ENCODE measurements around the gene STIM1.
"Not testable (repeated sequence)": the region's sequence is repeated elsewhere in the genome, so short reads cannot be mapped to it uniquely, and the experiment has no call there.

The STIM1 gene

GRCh38 chr11:3885855-3886254 lies 30.4 kb downstream of the STIM1 start:
- DNase-seq (ENCODE audit: low read depth) = peak; percentile 54

GRCh38 chr11:3886985-3887384 lies 31.5 kb downstream of the STIM1 start:
- DNase-seq (ENCODE audit: low read depth) = no peak

DNA sequence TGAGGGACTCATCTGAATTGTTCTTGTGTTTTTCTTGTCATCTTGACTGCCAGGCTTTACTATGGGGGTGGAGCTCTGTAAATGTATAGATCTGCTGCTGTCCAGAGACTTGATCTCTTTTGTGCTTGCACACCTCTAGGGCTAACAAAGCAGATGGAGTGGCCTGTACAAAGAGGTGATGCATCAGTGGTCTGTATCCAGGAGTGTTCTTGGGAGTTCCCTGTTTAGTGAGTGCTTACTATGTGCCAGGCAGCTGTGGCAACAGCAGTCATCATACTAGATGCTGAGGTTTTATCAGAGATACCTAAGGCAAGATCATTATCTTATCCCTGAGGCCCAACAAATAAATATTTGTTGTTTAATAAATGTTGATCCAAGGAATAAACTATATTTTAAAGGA lies 33.4 kb downstream of the STIM1 start:
- DNase-seq (ENCODE audit: low read depth) = no peak

DNA sequence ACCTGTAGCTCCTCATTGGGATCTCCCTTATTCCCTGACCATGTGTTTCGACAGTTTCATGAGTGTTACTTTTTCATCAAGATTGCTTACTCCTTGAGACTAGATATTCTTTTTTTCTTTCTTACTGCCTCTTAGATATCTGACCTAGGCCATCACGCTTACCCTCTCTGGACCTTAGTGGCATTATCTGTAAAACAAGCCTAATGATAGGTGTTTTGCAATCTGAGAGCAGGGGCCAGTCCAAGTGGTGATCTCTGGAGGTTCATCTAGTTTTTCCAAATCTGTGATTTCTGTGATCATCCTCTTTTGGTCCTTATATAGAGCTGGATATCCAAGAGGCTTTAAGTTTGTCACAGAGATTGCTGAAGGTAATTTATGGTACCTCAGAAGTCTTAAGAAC lies 34.5 kb downstream of the STIM1 start:
- DNase-seq (ENCODE audit: low read depth) = no peak

GRCh38 chr11:3890806-3891205 lies 35.3 kb downstream of the STIM1 start:
- no peak for DNase-seq (ENCODE audit: low read depth)

DNA sequence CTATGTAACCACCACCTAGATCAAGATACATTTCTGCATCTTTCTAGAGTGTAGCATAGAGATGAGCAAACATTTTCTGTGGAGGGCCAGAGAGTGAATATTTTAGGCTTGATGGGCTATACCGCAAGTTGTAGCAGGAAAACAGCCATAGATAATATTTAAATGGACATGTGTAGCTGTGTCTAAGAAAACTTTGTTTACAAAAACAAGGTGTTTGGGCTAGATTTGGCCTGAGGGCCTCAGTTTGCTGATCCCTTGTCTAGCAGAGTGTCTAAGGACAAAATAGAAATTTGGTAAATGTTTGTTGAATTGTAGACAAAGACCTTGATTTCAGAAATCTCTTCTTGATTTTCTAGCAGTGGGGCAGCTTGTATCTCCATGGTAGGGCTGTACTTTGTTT lies 36.3 kb downstream of the STIM1 start:
- no peak for DNase-seq (ENCODE audit: low read depth)

GRCh38 chr11:3892156-3892555 lies 36.7 kb downstream of the STIM1 start:
- DNase-seq (ENCODE audit: low read depth) = no peak

- DNase-seq (ENCODE audit: low read depth) = no peak
Measured at GRCh38 chr11:3893311-3893710, 37.8 kb downstream of the STIM1 start.

DNA sequence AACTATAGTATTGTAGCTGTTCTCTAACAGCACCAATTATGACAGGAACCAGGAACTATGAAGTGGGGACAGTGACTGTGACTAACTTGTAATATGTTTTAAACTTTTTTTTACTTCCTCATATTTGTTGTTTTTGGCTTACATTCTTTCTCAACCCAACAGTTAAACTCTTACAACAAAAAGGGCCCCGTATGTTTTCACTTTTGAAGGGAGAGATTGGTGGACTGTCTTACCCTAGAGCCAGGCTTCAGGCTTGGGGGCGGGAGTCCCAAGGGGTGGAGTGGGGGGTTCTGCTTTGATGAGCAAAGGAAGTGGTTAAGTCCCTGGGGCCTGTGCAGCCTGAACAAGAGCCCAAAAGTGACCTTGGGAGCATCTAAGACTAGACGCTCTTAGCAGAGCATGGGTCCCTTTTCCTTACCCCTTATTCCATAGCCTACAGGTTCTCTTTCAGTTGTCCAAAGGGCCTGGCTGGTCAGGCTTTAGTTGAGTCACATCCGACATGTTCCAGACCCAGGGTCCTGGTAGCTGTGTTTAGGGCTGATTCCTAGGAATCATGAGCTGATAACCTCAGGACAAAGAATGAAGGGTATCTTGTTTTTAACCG lies 38.8 kb downstream of the STIM1 start:
- no peak for DNase-seq (ENCODE audit: low read depth)

- DNase-seq (ENCODE audit: low read depth) = no peak
Measured at GRCh38 chr11:3896644-3897043, 41.2 kb downstream of the STIM1 start.

DNA sequence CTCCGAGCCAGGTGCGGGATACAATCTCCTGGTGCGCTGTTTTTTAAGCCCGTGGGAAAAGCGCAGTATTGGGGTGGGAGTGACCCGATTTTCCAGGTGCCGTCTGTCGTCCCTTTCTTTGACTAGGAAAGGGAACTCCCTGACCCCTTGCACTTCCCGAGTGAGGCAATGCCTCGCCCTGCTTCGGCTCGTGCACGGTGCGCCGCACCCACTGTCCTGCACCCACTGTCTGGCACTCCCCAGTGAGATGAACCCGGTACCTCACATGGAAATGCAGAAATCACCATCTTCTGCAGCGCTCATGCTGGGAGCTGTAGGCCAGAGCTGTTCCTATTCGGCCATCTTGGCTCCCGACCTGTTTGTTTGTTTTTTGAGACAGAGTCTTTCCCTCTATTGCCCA lies 44.8 kb downstream of the STIM1 start:
- not testable (repeated sequence) for DNase-seq (ENCODE audit: low read depth)

GRCh38 chr11:3901249-3902025 lies 46.0 kb downstream of the STIM1 start:
- no peak for DNase-seq (ENCODE audit: low read depth)

DNA sequence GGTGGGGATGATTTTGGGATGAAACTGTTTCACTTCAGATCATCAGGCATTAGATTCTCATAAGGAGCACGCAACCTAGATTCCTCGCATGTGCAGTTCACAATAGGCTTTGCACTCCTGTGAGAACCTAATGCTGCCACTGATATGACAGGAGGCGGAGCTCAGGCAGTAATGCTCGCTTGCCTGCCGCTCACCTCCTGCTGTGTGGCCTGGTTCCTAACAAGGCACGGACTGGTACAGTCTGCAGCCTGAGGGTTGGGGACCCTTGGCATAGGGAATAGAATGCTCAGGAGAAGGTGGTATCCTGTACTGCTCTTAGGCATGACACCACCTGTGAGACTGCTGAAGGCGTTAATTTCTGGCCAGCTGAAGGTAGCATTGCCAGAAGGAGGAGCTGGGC lies 47.0 kb downstream of the STIM1 start:
- no peak for DNase-seq (ENCODE audit: low read depth)

- DNase-seq (ENCODE audit: low read depth) = no peak
Measured at GRCh38 chr11:3903207-3903896, 47.9 kb downstream of the STIM1 start.

DNA sequence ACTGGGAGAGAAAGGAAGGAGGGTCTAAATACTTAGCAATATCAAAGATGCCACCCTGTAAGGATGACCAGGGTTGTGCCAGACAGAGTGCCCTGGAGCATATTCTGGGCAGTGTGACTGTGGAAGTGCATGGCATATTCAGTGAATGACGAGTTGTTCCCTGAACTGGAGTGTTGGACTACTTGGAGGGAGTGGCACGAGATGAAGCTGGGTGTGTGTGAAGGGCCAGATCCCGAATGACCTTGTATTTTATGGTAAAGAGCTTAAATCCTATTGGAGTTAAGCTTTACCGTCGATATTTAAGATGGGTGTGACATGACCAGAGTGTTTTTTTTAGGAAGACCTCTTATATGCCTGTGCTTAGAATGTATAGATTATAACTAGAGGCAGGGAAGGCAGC lies 48.8 kb downstream of the STIM1 start:
- DNase-seq (ENCODE audit: low read depth) = no peak

DNA sequence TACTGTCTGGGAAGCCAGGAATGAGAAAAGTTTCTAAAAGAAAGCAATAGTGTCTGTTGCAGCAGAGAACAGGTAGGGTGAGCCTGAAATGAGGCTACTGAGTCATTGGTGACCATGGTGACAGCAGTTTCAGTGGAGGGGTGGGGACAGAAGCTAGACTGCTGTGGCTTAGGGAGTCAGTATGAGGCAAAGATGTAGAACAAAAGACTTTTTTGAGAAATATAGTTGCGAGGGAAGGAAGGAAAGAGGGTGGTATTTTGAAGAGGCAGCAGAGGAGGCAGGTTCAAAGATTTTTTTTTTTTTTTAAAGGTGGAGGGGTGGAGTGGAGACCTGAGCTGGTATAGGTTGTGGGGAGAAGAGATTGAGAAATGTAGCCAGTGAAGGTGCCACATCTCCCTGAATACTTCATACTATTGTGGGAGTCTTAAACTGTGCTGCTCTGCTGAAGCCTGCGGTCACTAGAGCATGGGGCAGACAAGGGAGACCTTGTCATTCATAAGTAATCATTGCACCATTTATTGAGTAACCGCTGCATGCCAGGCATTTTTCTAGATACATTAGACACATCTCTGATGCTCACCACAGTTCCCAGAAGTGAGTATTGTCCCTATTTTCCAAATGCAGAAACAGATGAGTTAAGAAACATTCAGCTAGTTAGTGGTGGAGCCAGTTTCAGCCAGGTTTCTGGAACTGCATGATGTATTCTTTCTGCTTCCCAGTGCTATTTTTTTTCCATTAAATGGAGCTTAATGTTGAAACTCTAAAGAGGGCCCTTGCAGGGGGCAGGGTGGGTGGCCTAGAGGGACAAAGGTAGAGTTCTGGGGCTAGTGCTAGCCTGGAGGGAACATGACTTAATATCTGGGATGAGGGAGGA lies 49.9 kb downstream of the STIM1 start:
- peak; percentile 78 for DNase-seq (ENCODE audit: low read depth)

- DNase-seq (ENCODE audit: low read depth) = peak; percentile 44
Measured at GRCh38 chr11:3906166-3906565, 50.7 kb downstream of the STIM1 start.

- no peak for DNase-seq (ENCODE audit: low read depth)
Measured at GRCh38 chr11:3907590-3907989, 52.1 kb downstream of the STIM1 start.

GRCh38 chr11:3909901-3910300 lies 54.4 kb downstream of the STIM1 start:
- no peak for DNase-seq (ENCODE audit: low read depth)

- DNase-seq (ENCODE audit: low read depth) = no peak
Measured at GRCh38 chr11:3911908-3912505, 56.5 kb downstream of the STIM1 start.

GRCh38 chr11:3913921-3914320 lies 58.5 kb downstream of the STIM1 start:
- DNase-seq (ENCODE audit: low read depth) = no peak

DNA sequence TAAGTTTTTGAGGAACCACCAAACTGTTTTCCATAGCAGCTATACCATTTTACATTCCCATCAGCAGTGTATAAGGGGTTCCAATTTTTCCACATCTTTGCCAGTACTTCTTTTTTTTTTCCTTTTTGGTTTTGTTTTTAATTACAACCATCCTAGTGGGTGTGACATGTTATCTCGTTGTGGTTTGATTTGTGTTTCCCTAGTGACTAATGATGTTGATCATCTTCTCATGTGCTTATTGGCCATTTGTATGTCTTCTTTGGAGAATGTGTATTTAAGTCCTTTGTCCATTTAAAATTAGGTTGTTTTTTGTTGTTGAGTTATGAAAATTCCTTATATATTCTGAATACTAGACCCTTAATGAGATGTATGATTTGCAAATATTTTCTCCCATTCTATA lies 59.3 kb downstream of the STIM1 start:
- DNase-seq (ENCODE audit: low read depth) = no peak
